Measurements from ENCODE around the gene UMODL1. TPM values are rescaled to one million over a fixed set of nuclear protein-coding genes. Genes with fewer than 3 reads are reported as not detected.

Gene UMODL1
- total RNA-seq, 3 donors from 2014 or later (not counting 1 experiment from before 2014, with no cell fraction given) = 0.14 to 0.28 TPM; not detected in 1

GRCh38 chr21:42189860-42190485 is 118.9 kb downstream of the UMODL1 start:
- H3K27me3 Mint-ChIP-seq (ENCODE audit: low read depth in 2 of 2) = no peaks in the 10 kb centered on the region
- ATAC-seq (peak; percentile 41 to 63 (median 62)), DNase-seq (peak; percentile 47 to 54)
- H3K9me3 Mint-ChIP-seq = peaks cover 0 to 2% of the 10 kb centered on the region in 2 donors
- no peaks in the 10 kb centered on the region for H3K9me3 ChIP-seq (ENCODE audit: control insufficient read depth, insufficient read depth, low read length)
- peaks cover 84 to 91% of the 10 kb centered on the region in 2 donors for H3K4me1 Mint-ChIP-seq
- no peak overlapping the region for H3K27ac ChIP-seq (ENCODE audit: low read length)
- H3K27ac Mint-ChIP-seq = peak overlapping the region; percentile 64 to 82
- no peak for TF ChIP-seq CTCF (IDR thresholded peaks at IDR 0.05)
- H3K27me3 ChIP-seq (ENCODE audit: control insufficient read depth, insufficient read depth, low read length) = no peaks in the 10 kb centered on the region
- 45% methylated on average over 11 of the region's 11 CpGs for WGBS (ENCODE audit: insufficient coverage)
- peaks cover 93% of the 10 kb centered on the region for H3K4me1 ChIP-seq (ENCODE audit: control insufficient read depth, insufficient read depth, low read length)
- H3K36me3 Mint-ChIP-seq = no peaks in the 10 kb centered on the region
- no peak overlapping the region for H3K4me3 ChIP-seq (ENCODE audit: low read length)
- no peaks in the 10 kb centered on the region for H3K36me3 ChIP-seq (ENCODE audit: control insufficient read depth, insufficient read depth, low read length)
- intact Hi-C loops (cut with micrococcal nuclease) = loop anchor here (5.0 kb wide), 1 partner anchor 38 kb away; no protein-coding TSS in a partner anchor
- H3K4me3 Mint-ChIP-seq = peak overlapping the region; percentile 73

DNA sequence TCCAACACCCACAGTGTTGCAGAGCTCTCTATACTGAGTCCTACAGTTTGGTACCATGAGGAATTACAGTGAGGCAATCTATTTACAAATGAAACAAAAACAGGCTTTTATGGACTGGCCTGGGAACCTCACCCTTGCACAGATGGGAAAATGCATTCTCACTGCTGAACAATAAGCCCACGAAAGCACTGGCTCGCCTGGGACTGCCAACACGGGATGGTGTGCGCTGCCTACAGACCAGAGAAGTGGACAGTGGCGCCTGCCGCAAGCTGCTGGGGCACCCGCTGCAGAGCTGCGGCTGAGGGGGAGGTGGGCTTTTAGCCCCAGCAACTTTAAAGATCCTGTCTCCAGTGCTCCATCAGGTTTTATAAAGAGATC is 119.4 kb downstream of the UMODL1 start:
- Histone ChIP-seq H3K4me3 (ENCODE audit: low read length) (no peak overlapping the region), H3K27ac (ENCODE audit: low read length) (no peak overlapping the region), H3K36me3 (ENCODE audit: control insufficient read depth, insufficient read depth, low read length) (no peaks in the 10 kb centered on the region), H3K4me1 (ENCODE audit: control insufficient read depth, insufficient read depth, low read length) (peaks cover 98% of the 10 kb centered on the region), H3K27me3 (ENCODE audit: control insufficient read depth, insufficient read depth, low read length) (no peaks in the 10 kb centered on the region), H3K9me3 (ENCODE audit: control insufficient read depth, insufficient read depth, low read length) (no peaks in the 10 kb centered on the region)
- H3K36me3 Mint-ChIP-seq = no peaks in the 10 kb centered on the region
- TF ChIP-seq CTCF (IDR thresholded peaks at IDR 0.05) = no peak
- WGBS (ENCODE audit: insufficient coverage) = 89% methylated on average over 8 of the region's 8 CpGs
- H3K9me3 Mint-ChIP-seq = peaks cover 0 to 2% of the 10 kb centered on the region in 2 donors
- peaks cover 84 to 93% of the 10 kb centered on the region in 2 donors for H3K4me1 Mint-ChIP-seq
- DNase-seq = no peak
- H3K27me3 Mint-ChIP-seq (ENCODE audit: low read depth in 2 of 2) = no peaks in the 10 kb centered on the region
- intact Hi-C loops (cut with micrococcal nuclease) = loop anchor here (5.0 kb wide), 1 partner anchor 38 kb away; no protein-coding TSS in a partner anchor
- peak overlapping the region; percentile 73 for H3K4me3 Mint-ChIP-seq
- peak overlapping the region; percentile 64 to 82 for H3K27ac Mint-ChIP-seq
- ATAC-seq = no peak

DNA sequence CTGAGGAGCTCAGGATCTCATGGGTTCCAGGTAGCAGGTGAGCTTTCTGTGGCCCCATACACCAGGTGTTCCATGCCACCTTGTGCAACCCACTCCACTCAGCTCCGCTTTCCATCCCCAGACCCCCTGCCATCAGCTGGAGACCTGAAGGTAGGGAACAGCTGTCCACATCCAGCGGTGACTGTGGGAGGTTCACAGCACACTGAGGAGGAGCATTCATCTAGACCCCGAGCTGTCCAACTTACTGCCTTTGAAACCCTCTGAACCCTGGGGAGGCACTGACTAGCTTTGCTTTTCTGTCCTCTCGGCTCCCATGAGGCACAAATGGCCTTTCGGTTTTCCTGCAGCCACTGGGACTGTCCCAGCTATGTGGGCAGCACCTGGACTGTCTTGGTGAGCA is 119.9 kb downstream of the UMODL1 start:
- Histone ChIP-seq H3K27ac (ENCODE audit: low read length) (no peak overlapping the region), H3K27me3 (ENCODE audit: control insufficient read depth, insufficient read depth, low read length) (no peaks in the 10 kb centered on the region), H3K4me3 (ENCODE audit: low read length) (no peak overlapping the region), H3K9me3 (ENCODE audit: control insufficient read depth, insufficient read depth, low read length) (no peaks in the 10 kb centered on the region), H3K36me3 (ENCODE audit: control insufficient read depth, insufficient read depth, low read length) (no peaks in the 10 kb centered on the region), H3K4me1 (ENCODE audit: control insufficient read depth, insufficient read depth, low read length) (peaks cover 95% of the 10 kb centered on the region)
- Mint-ChIP-seq H3K4me3 (peak overlapping the region; percentile 88), H3K9me3 (peaks cover 0 to under 1% of the 10 kb centered on the region in 2 donors), H3K27me3 (ENCODE audit: low read depth in 2 of 2) (no peaks in the 10 kb centered on the region), H3K27ac (peak overlapping the region in 1 of 2 donors; percentile 91), H3K36me3 (no peaks in the 10 kb centered on the region), H3K4me1 (peaks cover 80 to 90% of the 10 kb centered on the region in 2 donors)
- no peak for TF ChIP-seq CTCF (IDR thresholded peaks at IDR 0.05)
- no peak for ATAC-seq
- intact Hi-C loops (cut with micrococcal nuclease) = loop anchor here (5.0 kb wide), 1 partner anchor 39 kb away; no protein-coding TSS in a partner anchor
- WGBS (ENCODE audit: insufficient coverage) = 94% methylated on average over 5 of the region's 5 CpGs
- DNase-seq = no peak
